Measurements from ENCODE around the gene ZFPM1.

Gene ZFPM1

DNA sequence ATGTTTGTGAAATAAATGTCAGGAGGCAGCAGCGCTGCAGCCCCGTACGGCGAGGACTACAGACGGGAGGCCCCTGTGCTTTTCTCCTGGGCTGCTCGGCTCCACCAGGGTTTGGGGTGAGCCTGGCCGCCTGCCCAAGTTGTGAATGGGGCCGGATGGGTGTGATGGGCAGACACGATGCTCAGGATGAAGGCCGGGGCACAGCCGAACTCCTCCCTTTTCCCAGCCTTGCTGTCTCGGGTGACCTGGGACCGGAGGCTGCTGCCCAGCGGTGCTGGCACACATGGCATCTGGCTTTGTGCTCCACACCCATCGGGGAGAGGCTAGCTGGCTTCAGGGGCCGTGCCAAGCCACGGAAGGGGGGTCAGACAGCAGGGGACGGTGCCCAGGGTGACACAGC, 34.2 kb upstream of the ZFPM1 start:
- DNase-seq (ENCODE audit: low read depth in 2 of 2) = no peak
- TF ChIP-seq, protein P1, sequence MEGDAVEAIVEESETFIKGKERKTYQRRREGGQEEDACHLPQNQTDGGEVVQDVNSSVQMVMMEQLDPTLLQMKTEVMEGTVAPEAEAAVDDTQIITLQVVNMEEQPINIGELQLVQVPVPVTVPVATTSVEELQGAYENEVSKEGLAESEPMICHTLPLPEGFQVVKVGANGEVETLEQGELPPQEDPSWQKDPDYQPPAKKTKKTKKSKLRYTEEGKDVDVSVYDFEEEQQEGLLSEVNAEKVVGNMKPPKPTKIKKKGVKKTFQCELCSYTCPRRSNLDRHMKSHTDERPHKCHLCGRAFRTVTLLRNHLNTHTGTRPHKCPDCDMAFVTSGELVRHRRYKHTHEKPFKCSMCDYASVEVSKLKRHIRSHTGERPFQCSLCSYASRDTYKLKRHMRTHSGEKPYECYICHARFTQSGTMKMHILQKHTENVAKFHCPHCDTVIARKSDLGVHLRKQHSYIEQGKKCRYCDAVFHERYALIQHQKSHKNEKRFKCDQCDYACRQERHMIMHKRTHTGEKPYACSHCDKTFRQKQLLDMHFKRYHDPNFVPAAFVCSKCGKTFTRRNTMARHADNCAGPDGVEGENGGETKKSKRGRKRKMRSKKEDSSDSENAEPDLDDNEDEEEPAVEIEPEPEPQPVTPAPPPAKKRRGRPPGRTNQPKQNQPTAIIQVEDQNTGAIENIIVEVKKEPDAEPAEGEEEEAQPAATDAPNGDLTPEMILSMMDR (IDR thresholded peaks at IDR 0.05; ENCODE audit: low read depth, low read length) = no peak
- H3K4me3 ChIP-seq (replicated peaks in 1 of 2; ENCODE audit: low read depth in 2 of 2, low read length in 2 of 2) = no peak overlapping the region

GRCh38 chr16:88419790-88420189, 33.3 kb upstream of the ZFPM1 start:
- DNase-seq (ENCODE audit: low read depth in 2 of 2) = no peak
- TF ChIP-seq, protein P1 (IDR thresholded peaks at IDR 0.05; ENCODE audit: low read depth, low read length) = no peak
- no peak overlapping the region for H3K4me3 ChIP-seq (replicated peaks in 1 of 2; ENCODE audit: low read depth in 2 of 2, low read length in 2 of 2)

DNA sequence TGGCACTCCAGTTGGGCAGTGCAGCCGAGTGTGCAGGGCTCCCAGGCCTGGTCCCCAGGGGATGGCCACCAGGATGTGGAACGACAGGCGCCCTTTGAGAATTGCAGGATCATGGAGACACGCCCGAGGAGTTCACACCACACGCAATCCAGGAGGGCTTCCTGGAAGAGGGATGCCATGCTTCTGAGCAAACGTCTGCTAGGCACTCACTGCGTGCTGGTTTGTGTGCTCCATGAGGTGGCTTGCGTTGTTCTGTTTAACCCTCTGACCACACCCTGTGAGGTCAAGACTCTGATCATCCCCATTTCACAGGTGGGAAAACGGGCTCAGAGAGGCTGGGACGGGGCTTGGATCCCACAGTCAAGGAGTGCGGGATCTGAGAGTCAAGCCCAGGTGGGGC, 32.6 kb upstream of the ZFPM1 start:
- TF ChIP-seq, protein P1 (IDR thresholded peaks at IDR 0.05; ENCODE audit: low read depth, low read length) = no peak
- DNase-seq (ENCODE audit: low read depth in 2 of 2) = no peak
- H3K4me3 ChIP-seq (replicated peaks in 1 of 2; ENCODE audit: low read depth in 2 of 2, low read length in 2 of 2) = no peak overlapping the region

- TF ChIP-seq, protein P1 (IDR thresholded peaks at IDR 0.05; ENCODE audit: low read depth, low read length) = no peak
- DNase-seq (ENCODE audit: low read depth in 2 of 2) = no peak
- no peak overlapping the region for H3K4me3 ChIP-seq (replicated peaks in 1 of 2; ENCODE audit: low read depth in 2 of 2, low read length in 2 of 2)
Observed at GRCh38 chr16:88421301-88421700, 31.8 kb upstream of the ZFPM1 start.

DNA sequence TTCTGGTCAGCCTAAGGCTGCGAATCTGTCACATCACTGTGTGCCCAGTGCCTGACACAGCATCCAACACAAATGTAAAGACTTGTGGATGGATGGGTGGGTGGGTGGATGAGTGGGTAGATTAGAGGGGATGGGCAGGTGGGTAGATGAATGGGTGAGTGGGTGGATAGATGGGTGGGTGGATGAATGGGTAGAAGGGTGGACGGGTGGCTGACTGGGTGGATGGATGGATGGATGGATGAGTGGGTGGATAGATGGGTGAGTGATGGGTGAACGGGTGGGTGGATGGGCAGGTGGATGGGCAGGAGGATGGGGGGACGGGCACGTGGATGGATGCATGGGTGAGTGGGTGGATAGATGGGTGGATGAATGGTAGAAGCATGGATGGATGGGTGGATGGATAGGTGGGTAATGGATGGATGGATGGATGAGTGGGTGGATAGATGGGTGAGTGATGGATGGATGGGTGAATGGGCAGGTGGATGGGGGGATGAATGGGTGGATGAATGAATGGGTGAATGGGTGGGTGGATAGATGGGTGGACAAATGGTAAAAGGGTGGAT, 31.1 kb upstream of the ZFPM1 start:
- TF ChIP-seq, protein P1 (IDR thresholded peaks at IDR 0.05; ENCODE audit: low read depth, low read length) = no peak
- no peak overlapping the region for H3K4me3 ChIP-seq (replicated peaks in 1 of 2; ENCODE audit: low read depth in 2 of 2, low read length in 2 of 2)
- DNase-seq (ENCODE audit: low read depth in 2 of 2) = no peak

DNA sequence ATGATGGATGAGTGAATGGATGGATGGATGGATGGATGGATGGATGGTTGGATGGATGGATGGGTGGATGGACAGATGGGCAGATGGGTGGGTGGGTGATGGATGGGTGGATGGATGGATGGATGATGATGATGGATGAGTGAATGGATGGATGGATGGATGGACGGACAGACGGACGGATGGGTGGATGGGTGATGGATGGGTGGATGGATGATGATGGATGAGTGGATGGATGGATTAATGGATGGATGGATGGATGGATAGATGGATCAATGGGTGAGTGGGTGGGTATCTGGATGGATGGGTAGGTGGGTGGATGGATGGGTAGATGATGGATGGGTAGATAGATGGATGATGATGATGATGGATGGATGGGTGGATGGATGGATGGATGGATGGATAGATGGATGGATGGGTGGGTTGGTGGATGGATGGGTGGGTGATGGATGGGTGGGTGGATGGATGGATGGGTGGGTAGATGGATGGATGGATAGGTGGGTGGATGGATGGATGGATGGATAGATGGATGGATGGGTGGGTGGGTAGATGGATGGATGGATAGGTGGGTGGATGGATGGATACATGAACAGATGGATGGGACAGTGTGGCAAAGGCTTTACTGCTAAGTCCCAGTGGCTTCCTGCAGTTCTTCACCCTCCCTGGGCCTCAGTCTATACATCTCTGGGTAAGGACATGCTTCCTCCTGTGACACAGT, 30.2 kb upstream of the ZFPM1 start:
- no peak overlapping the region for H3K4me3 ChIP-seq (replicated peaks in 1 of 2; ENCODE audit: low read depth in 2 of 2, low read length in 2 of 2)
- TF ChIP-seq, protein P1 (IDR thresholded peaks at IDR 0.05; ENCODE audit: low read depth, low read length) = no peak
- DNase-seq (ENCODE audit: low read depth in 2 of 2) = no peak
